Brain microvascular endothelial cell (primary cell): ENCODE results near the gene HHAT.

Source experiments
- DNase-seq: peaks from one replicate; pipeline ENCODE4 v3.0.0-alpha.2; 2020
- H3K27ac ChIP-seq: fragments of 250-450 bp; sonication (Bioruptor Pico); 2 replicates; pipeline ENCODE4 v1.5.1; 2020; ENCODE audit warnings: mild to moderate bottlenecking, moderate library complexity
- H3K27me3 ChIP-seq: fragments of 250-450 bp; sonication (Bioruptor Pico); replicated peaks from 2 replicates; pipeline ENCODE4 v1.5.1; 2020; ENCODE audit warnings: mild to moderate bottlenecking
- H3K36me3 ChIP-seq: fragments of 250-450 bp; sonication (Bioruptor Pico); replicated peaks from 2 replicates; pipeline ENCODE4 v1.5.1; 2020; ENCODE audit warnings: mild to moderate bottlenecking
- H3K4me3 ChIP-seq: 2 replicates; pipeline ENCODE4 v1.5.1; 2011; ENCODE audit warnings: low read depth, mild to moderate bottlenecking, control low read depth, low read length, moderate library complexity
- in situ Hi-C: cut with HindIII; loops from 2 replicates; pipeline ENCODE4 v1.10.0; 2017; ENCODE audit warnings: low sequenced_read_pairs, low pct_ligation_motif_present
- TF ChIP-seq, protein P1 (sequence below): IDR thresholded peaks from 2 replicates; pipeline ENCODE4 v1.5.1; 2011; ENCODE audit warnings: low read depth, mild to moderate bottlenecking, moderate library complexity, low read length, control low read depth, inconsistent platforms; ENCODE audit errors: missing control alignments

The HHAT gene

DNA sequence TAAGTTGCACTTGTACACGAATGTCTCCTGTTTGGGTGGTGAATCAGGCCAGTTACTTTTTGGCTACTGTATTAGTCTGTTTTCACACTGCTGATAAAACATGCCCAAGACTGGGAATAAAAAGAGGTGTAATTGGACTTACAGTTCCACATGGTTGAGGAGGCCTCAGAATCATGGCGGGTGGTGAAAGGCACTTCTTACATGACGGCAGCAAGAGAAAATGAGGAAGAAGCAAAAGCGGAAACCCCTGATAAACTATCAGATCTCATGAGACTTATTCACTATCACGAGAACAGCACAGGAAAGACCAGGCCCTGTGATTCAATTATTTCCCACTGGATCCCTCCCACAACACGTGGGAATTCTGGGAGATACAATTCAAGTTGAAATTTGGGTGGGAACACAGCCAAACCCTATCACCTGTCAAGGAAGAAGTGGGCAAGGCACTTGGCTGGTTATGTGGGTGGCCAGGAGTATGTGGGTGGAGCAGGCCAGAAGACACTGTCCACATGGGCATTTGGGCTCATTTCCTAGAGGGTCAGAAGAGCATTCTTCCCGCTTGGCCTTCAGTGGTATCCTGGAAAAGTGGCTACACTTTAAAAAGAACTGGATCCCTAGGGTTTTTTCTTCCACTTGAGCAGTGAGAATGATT lies 228.8 kb downstream of the HHAT start:
- TF ChIP-seq, protein P1, sequence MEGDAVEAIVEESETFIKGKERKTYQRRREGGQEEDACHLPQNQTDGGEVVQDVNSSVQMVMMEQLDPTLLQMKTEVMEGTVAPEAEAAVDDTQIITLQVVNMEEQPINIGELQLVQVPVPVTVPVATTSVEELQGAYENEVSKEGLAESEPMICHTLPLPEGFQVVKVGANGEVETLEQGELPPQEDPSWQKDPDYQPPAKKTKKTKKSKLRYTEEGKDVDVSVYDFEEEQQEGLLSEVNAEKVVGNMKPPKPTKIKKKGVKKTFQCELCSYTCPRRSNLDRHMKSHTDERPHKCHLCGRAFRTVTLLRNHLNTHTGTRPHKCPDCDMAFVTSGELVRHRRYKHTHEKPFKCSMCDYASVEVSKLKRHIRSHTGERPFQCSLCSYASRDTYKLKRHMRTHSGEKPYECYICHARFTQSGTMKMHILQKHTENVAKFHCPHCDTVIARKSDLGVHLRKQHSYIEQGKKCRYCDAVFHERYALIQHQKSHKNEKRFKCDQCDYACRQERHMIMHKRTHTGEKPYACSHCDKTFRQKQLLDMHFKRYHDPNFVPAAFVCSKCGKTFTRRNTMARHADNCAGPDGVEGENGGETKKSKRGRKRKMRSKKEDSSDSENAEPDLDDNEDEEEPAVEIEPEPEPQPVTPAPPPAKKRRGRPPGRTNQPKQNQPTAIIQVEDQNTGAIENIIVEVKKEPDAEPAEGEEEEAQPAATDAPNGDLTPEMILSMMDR, result no peak
- Histone ChIP-seq H3K27me3 (no peaks in the 10 kb centered on the region), H3K4me3 (no peak overlapping the region), H3K36me3 (no peaks in the 10 kb centered on the region), H3K27ac (no peak overlapping the region)
- DNase-seq, result no peak
- in situ Hi-C loops, result no loop called here

DNA sequence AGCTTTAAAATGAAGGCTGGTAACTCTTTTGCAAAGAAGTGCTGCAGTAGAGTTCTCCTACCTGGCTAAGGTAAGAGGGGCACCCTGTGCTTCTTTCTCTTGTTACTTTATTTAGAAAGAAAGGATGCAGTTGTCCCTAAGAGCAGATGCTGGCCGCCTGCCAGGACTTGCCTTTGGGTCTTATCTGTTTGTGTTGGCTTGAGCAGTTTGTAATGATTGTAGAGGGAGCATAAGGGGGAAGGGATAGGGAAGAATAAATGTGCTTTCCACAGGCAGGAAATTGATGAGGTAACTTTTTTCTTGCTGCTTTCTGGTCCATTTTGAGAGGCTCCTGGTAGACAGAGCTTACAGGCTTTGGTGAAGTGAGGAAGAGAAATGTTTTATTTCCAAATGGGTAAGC lies 229.6 kb downstream of the HHAT start:
- TF ChIP-seq, protein P1, result no peak
- DNase-seq, result peak; percentile 45
- Histone ChIP-seq H3K27me3 (no peaks in the 10 kb centered on the region), H3K36me3 (no peaks in the 10 kb centered on the region), H3K4me3 (no peak overlapping the region), H3K27ac (no peak overlapping the region)
- in situ Hi-C loops, result no loop called here

DNA sequence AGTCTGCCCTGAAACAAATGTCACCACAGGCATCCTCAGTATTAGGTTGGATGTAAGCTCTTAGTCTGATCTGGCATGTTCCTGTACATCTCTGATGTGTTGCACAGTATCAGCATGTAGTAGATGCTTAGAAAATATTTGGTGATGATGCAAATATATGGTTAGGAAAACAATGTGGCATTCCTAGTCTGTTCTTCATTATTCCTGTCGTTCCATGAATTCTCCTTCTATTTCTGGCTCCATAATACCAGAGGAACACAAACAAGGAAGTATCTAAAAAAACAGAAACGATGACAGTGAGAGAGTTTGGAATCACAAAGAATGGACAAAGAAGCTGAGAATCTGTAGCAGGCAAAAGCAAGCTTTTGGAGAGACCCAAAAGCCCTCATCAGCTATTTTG lies 236.6 kb downstream of the HHAT start:
- TF ChIP-seq, protein P1, result no peak
- Histone ChIP-seq H3K27me3 (no peaks in the 10 kb centered on the region), H3K36me3 (no peaks in the 10 kb centered on the region), H3K4me3 (no peak overlapping the region), H3K27ac (no peak overlapping the region)
- no peak for DNase-seq
- in situ Hi-C loops, result no loop called here

DNA sequence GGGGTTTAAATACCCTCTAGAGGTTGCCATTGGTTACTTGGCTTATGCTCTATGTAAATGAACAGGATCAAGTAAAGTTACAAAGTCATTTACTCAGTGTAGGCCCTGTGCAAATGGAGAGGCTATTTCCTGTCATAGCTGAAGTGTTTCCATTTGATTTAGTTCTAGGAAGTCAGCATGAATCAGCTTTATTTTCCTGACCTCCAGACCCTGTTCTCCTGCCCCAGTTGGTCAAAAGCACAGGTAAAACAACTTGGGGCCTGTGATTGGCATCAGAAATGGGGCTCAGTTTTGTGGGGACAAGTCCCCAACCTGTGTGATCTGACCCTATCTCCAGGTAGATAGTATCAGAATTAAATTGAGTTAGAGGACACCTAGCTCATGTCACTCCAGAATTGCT lies 239.9 kb downstream of the HHAT start:
- H3K36me3 ChIP-seq, result no peaks in the 10 kb centered on the region
- H3K27ac ChIP-seq, result no peak overlapping the region
- in situ Hi-C loops, result no loop called here
- H3K27me3 ChIP-seq, result no peaks in the 10 kb centered on the region
- DNase-seq, result no peak
- H3K4me3 ChIP-seq, result no peak overlapping the region
- TF ChIP-seq, protein P1, result no peak

DNA sequence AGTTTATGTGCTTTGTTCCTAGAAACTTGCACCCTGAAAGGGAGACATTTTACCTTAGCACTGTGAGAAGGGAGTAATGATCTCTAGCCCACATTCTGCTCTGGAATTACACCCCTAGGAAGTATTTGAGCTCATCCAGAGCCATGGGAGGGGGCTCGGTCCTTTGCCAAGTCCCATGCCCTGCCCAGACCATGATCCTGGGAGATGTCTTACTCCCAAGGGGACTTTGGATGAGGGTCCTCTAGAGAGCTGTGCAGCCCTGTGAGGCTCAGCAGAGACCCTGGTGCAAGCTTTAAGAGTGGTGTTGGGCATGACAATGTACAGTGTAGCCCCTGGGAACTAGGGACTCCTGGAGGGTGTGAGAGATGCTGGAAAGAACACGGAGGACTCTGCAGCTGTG lies 241.4 kb downstream of the HHAT start:
- TF ChIP-seq, protein P1, result no peak
- Histone ChIP-seq H3K4me3 (no peak overlapping the region), H3K27me3 (no peaks in the 10 kb centered on the region), H3K27ac (no peak overlapping the region), H3K36me3 (no peaks in the 10 kb centered on the region)
- in situ Hi-C loops, result no loop called here
- no peak for DNase-seq
